ENCODE data around the gene TBC1D2. TPM values are rescaled to one million over a fixed set of nuclear protein-coding genes. Genes with fewer than 3 reads are reported as not detected.

TBC1D2 gene
- total RNA-seq, 1 experiment from 2014 or later, result 11.1 TPM

- TF ChIP-seq, protein P1, sequence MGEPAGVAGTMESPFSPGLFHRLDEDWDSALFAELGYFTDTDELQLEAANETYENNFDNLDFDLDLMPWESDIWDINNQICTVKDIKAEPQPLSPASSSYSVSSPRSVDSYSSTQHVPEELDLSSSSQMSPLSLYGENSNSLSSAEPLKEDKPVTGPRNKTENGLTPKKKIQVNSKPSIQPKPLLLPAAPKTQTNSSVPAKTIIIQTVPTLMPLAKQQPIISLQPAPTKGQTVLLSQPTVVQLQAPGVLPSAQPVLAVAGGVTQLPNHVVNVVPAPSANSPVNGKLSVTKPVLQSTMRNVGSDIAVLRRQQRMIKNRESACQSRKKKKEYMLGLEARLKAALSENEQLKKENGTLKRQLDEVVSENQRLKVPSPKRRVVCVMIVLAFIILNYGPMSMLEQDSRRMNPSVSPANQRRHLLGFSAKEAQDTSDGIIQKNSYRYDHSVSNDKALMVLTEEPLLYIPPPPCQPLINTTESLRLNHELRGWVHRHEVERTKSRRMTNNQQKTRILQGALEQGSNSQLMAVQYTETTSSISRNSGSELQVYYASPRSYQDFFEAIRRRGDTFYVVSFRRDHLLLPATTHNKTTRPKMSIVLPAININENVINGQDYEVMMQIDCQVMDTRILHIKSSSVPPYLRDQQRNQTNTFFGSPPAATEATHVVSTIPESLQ (CRISPR knock-in tag; IDR thresholded peaks at IDR 0.05), result no peak
- TF ChIP-seq MYBL2 (CRISPR knock-in tag; IDR thresholded peaks at IDR 0.05) (no peak), FOXP1 (CRISPR knock-in tag; IDR thresholded peaks at IDR 0.05; ENCODE audit: borderline replicate concordance) (no peak), JAZF1 (CRISPR knock-in tag; IDR thresholded peaks at IDR 0.05) (no peak), ZNF396 (CRISPR knock-in tag; IDR thresholded peaks at IDR 0.05; ENCODE audit: borderline replicate concordance) (no peak), TCF7 (CRISPR knock-in tag; IDR thresholded peaks at IDR 0.05; ENCODE audit: low read depth) (no peak), NR1H2 (CRISPR knock-in tag; IDR thresholded peaks at IDR 0.05) (no peak), USF2 (CRISPR knock-in tag; IDR thresholded peaks at IDR 0.05) (no peak), ZNF121 (CRISPR knock-in tag; IDR thresholded peaks at IDR 0.05) (no peak), FOXK1 (CRISPR knock-in tag; IDR thresholded peaks at IDR 0.05) (no peak), ZNF263 (CRISPR knock-in tag; IDR thresholded peaks at IDR 0.05; ENCODE audit: low read depth) (no peak), NFE2L1 (CRISPR knock-in tag; IDR thresholded peaks at IDR 0.05) (no peak), ESRRA (CRISPR knock-in tag; IDR thresholded peaks at IDR 0.05; ENCODE audit: borderline replicate concordance) (no peak)
- H3K27me3 Mint-ChIP-seq (ENCODE audit: low read depth), result no peaks in the 10 kb centered on the region
- no peak for ATAC-seq
- peak overlapping the region; percentile 72 for H3K27ac Mint-ChIP-seq
- 0 out of 2 replicates have a peak, but pooled peaks cover 4% of the 10 kb centered on the region for H3K9me3 Mint-ChIP-seq
- peaks cover 32% of the 10 kb centered on the region for H3K36me3 Mint-ChIP-seq
- CTCF ChIA-PET, result interaction anchor here (0.7 to 1.7 kb wide), 2 partner anchors 11 kb away, joined by 4 to 6 read pairs; no protein-coding TSS in a partner anchor
- H3K4me3 Mint-ChIP-seq, result no peak overlapping the region
- POLR2A ChIA-PET, result interaction anchor here (0.7 kb wide), 1 partner anchor 30 kb away, joined by 3 read pairs; no protein-coding TSS in a partner anchor
- no peak for DNase-seq (ENCODE audit: low spot score)
- H3K4me1 Mint-ChIP-seq, result peaks cover 46% of the 10 kb centered on the region
Measured at GRCh38 chr9:98222885-98223691, 32.4 kb downstream of the TBC1D2 start.

- no peak overlapping the region for H3K4me3 Mint-ChIP-seq
- 0 out of 2 replicates have a peak, but pooled peaks cover 4% of the 10 kb centered on the region for H3K9me3 Mint-ChIP-seq
- H3K27me3 Mint-ChIP-seq (ENCODE audit: low read depth), result no peaks in the 10 kb centered on the region
- peaks cover 60% of the 10 kb centered on the region for H3K4me1 Mint-ChIP-seq
- no peak for TF ChIP-seq ZNF138 (CRISPR knock-in tag; conservative IDR thresholded peaks at IDR 0.05)
- TF ChIP-seq, protein P2, sequence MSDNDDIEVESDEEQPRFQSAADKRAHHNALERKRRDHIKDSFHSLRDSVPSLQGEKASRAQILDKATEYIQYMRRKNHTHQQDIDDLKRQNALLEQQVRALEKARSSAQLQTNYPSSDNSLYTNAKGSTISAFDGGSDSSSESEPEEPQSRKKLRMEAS (CRISPR knock-in tag; IDR thresholded peaks at IDR 0.05), result no peak
- TF ChIP-seq, protein P3, sequence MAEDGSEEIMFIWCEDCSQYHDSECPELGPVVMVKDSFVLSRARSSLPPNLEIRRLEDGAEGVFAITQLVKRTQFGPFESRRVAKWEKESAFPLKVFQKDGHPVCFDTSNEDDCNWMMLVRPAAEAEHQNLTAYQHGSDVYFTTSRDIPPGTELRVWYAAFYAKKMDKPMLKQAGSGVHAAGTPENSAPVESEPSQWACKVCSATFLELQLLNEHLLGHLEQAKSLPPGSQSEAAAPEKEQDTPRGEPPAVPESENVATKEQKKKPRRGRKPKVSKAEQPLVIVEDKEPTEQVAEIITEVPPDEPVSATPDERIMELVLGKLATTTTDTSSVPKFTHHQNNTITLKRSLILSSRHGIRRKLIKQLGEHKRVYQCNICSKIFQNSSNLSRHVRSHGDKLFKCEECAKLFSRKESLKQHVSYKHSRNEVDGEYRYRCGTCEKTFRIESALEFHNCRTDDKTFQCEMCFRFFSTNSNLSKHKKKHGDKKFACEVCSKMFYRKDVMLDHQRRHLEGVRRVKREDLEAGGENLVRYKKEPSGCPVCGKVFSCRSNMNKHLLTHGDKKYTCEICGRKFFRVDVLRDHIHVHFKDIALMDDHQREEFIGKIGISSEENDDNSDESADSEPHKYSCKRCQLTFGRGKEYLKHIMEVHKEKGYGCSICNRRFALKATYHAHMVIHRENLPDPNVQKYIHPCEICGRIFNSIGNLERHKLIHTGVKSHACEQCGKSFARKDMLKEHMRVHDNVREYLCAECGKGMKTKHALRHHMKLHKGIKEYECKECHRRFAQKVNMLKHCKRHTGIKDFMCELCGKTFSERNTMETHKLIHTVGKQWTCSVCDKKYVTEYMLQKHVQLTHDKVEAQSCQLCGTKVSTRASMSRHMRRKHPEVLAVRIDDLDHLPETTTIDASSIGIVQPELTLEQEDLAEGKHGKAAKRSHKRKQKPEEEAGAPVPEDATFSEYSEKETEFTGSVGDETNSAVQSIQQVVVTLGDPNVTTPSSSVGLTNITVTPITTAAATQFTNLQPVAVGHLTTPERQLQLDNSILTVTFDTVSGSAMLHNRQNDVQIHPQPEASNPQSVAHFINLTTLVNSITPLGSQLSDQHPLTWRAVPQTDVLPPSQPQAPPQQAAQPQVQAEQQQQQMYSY (CRISPR knock-in tag; IDR thresholded peaks at IDR 0.05), result peak; percentile 52
- POLR2A ChIA-PET, result interaction anchor here (0.9 kb wide), 1 partner anchor 15 kb away, joined by 4 read pairs; no protein-coding TSS in a partner anchor
- CTCF ChIA-PET, result interaction anchor here (1.0 to 3.5 kb wide), 5 partner anchors 9 to 555 kb away, joined by 3 to 17 read pairs (median 4); no protein-coding TSS in a partner anchor
- DNase-seq (ENCODE audit: low spot score) (no peak), ATAC-seq (no peak)
- peaks cover 29% of the 10 kb centered on the region for H3K36me3 Mint-ChIP-seq
- no peak overlapping the region for H3K27ac Mint-ChIP-seq
Measured at GRCh38 chr9:98220911-98221310, 34.5 kb downstream of the TBC1D2 start.

All from WTC11 (cell line).